Neutrophil (primary cell): Measurements from ENCODE around the gene FUT8.

Experiments
- H3K27ac ChIP-seq: fragments of 200-600 bp; sonication (generic); 2 replicates; pipeline ENCODE4 v1.5.1; 2016; ENCODE audit warnings: mild to moderate bottlenecking, moderate library complexity
- H3K27me3 ChIP-seq: fragments of 200-600 bp; sonication (generic); 2 replicates; pipeline ENCODE4 v1.6.0; 2016; ENCODE audit warnings: mild to moderate bottlenecking
- H3K36me3 ChIP-seq: fragments of 200-600 bp; sonication (generic); 2 replicates; pipeline ENCODE4 v1.5.1; 2017
- H3K4me1 ChIP-seq, 2 experiments: fragments of 200-600 bp in 1 of 2; sonication (generic) in 1 of 2; 1 replicate in 1 of 2; 2 replicates in 1 of 2; pipeline versions ENCODE4 v1.5.1 to v1.6.1; 2013 to 2016; ENCODE audit warnings: low read depth in 1 of 2, low read length in 1 of 2, mild to moderate bottlenecking in 1 of 2, moderate library complexity in 1 of 2; ENCODE audit not compliant: control insufficient read depth in 1 of 2, insufficient read depth in 1 of 2
- H3K4me3 ChIP-seq, 2 experiments: fragments of 200-600 bp in 1 of 2; sonication (generic) in 1 of 2; 1 replicate in 1 of 2; 2 replicates in 1 of 2; pipeline ENCODE4 v1.5.1; 2013 to 2016; ENCODE audit warnings: low read depth in 1 of 2, low read length in 1 of 2, mild to moderate bottlenecking in 1 of 2, moderate library complexity in 1 of 2
- H3K9me3 ChIP-seq: fragments of 200-600 bp; sonication (generic); 2 replicates; pipeline ENCODE4 v1.5.1; 2016
- CTCF ChIP-seq: fragments of 200-600 bp; sonication (generic); IDR thresholded peaks from 2 replicates; pipeline ENCODE4 v1.5.1; 2016; ENCODE audit warnings: antibody characterized with exemption

FUT8 gene

GRCh38 chr14:65618996-65619395, 206.5 kb downstream of the FUT8 start:
- Histone ChIP-seq H3K4me3 (no peak overlapping the region), H3K9me3 (no peaks in the 10 kb centered on the region)
- no peak for TF ChIP-seq CTCF

DNA sequence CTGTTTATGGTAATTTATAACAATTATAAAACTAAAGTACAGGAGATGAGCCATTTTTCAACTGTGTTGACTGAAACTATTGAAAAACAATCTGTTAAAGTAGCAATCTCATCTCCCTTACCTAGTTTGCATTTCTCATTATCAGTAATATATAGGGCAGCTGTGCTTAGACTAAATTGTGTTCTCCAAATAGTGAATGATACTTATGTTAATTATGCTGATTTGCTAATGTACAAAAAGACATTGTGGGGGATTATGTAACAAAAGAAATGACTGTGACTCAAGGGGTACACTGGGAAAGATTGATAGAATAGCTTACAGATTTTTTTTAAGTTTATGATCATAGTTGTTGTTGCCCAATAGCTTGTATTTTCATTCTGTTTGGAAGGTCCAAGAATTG, 207.7 kb downstream of the FUT8 start:
- no peak for TF ChIP-seq CTCF
- Histone ChIP-seq H3K4me1 (no peaks in the 10 kb centered on the region), H3K27ac (no peak overlapping the region), H3K9me3 (no peaks in the 10 kb centered on the region), H3K27me3 (no peaks in the 10 kb centered on the region), H3K36me3 (no peaks in the 10 kb centered on the region), H3K4me3 (no peak overlapping the region)

More at GRCh38 chr14:65618996-65619395, 206.5 kb downstream of the FUT8 start:
- H3K4me1 ChIP-seq: no peaks in the 10 kb centered on the region
- H3K36me3 ChIP-seq: no peaks in the 10 kb centered on the region
- no peak overlapping the region for H3K27ac ChIP-seq
- H3K27me3 ChIP-seq: no peaks in the 10 kb centered on the region

- no peak overlapping the region for H3K27ac ChIP-seq
- no peaks in the 10 kb centered on the region for H3K27me3 ChIP-seq
- no peaks in the 10 kb centered on the region for H3K9me3 ChIP-seq
- no peaks in the 10 kb centered on the region for H3K4me1 ChIP-seq
- H3K4me3 ChIP-seq: no peak overlapping the region
- no peaks in the 10 kb centered on the region for H3K36me3 ChIP-seq
- TF ChIP-seq CTCF: no peak
These were observed 210.2 kb downstream of the FUT8 start for GRCh38 chr14:65622703-65623102.

DNA sequence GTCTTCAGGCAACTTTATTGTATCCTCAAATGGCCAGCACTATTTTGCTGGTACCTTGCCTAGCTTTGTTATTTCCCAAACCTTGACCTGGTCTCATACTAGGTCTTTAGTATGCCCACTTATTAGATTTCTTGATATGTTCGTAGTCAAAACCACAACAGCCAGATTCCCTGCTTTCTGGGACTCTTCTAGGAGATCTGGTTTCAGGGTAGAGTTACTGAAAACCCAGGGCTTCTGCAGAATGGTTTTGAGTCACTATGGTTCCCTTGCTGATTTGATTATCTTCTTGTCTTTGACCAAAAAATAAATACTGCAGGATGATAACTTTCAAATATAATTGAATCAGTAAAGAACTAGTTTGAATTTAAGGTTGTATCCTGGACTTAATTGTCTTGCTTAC, 211.2 kb downstream of the FUT8 start:
- Histone ChIP-seq H3K27ac (no peak overlapping the region), H3K4me3 (no peak overlapping the region), H3K9me3 (no peaks in the 10 kb centered on the region), H3K36me3 (no peaks in the 10 kb centered on the region), H3K4me1 (no peaks in the 10 kb centered on the region), H3K27me3 (no peaks in the 10 kb centered on the region)
- no peak for TF ChIP-seq CTCF

GRCh38 chr14:65627315-65627714, 214.8 kb downstream of the FUT8 start:
- Histone ChIP-seq H3K4me3 (no peak overlapping the region), H3K36me3 (no peaks in the 10 kb centered on the region), H3K4me1 (no peaks in the 10 kb centered on the region), H3K9me3 (no peaks in the 10 kb centered on the region), H3K27me3 (no peaks in the 10 kb centered on the region), H3K27ac (no peak overlapping the region)
- TF ChIP-seq CTCF: no peak

- Histone ChIP-seq H3K27ac (no peak overlapping the region), H3K4me3 (no peak overlapping the region), H3K9me3 (no peaks in the 10 kb centered on the region), H3K27me3 (no peaks in the 10 kb centered on the region), H3K36me3 (no peaks in the 10 kb centered on the region), H3K4me1 (no peaks in the 10 kb centered on the region)
- TF ChIP-seq CTCF: no peak
These were observed 216.1 kb downstream of the FUT8 start for GRCh38 chr14:65628664-65629063.
